Astrocyte of the cerebellum (primary cell): ENCODE results near the gene RRP1B.
"Not testable (repeated sequence)": the region's sequence is repeated elsewhere in the genome, so short reads cannot be mapped to it uniquely, and the experiment has no call there.

ENCODE experiments used
- DNase-seq: peaks from one replicate; pipeline ENCODE4 v3.0.0-alpha.2; 2011; ENCODE audit warnings: low read depth
- H3K4me3 ChIP-seq: 2 replicates; pipeline ENCODE4 v1.5.1; 2011; ENCODE audit warnings: mild to moderate bottlenecking, low read depth, low read length, moderate library complexity
- CTCF ChIP-seq: IDR thresholded peaks from 2 replicates; pipeline ENCODE4 v1.5.1; 2012; ENCODE audit warnings: low read length, low read depth, moderate library complexity, mild to moderate bottlenecking; ENCODE audit errors: missing control alignments
- in situ Hi-C: cut with HindIII; loops from 2 replicates; pipeline ENCODE4 v1.10.0; 2017; ENCODE audit warnings: low sequenced_read_pairs

Gene RRP1B

GRCh38 chr21:43707462-43707861, 48.1 kb downstream of the RRP1B start:
- no peak for TF ChIP-seq CTCF
- no peak for DNase-seq
- in situ Hi-C loops, result no loop called here
- H3K4me3 ChIP-seq, result no peak overlapping the region

GRCh38 chr21:43708745-43709381, 49.5 kb downstream of the RRP1B start:
- in situ Hi-C loops, result no loop called here
- no peak for DNase-seq
- no peak overlapping the region for H3K4me3 ChIP-seq
- TF ChIP-seq CTCF, result no peak

GRCh38 chr21:43712268-43712942, 53.0 kb downstream of the RRP1B start:
- in situ Hi-C loops, result no loop called here
- DNase-seq, result no peak
- H3K4me3 ChIP-seq, result no peak overlapping the region
- no peak for TF ChIP-seq CTCF

GRCh38 chr21:43713123-43713522, 53.8 kb downstream of the RRP1B start:
- DNase-seq, H3K4me3 ChIP-seq, in situ Hi-C loops: not testable (repeated sequence)

- no peak overlapping the region for H3K4me3 ChIP-seq
- in situ Hi-C loops, result no loop called here
- no peak for DNase-seq
- no peak for TF ChIP-seq CTCF
Observed at GRCh38 chr21:43716376-43717165, 57.2 kb downstream of the RRP1B start.

- no peak for DNase-seq
- TF ChIP-seq CTCF, result no peak
- in situ Hi-C loops, result no loop called here
- no peak overlapping the region for H3K4me3 ChIP-seq
Observed at GRCh38 chr21:43717166-43717853, 58.0 kb downstream of the RRP1B start.
